Right renal pelvis (tissue), 4 donors: ENCODE results near the gene REC8. TPM values are rescaled to one million over a fixed set of nuclear protein-coding genes. Genes with fewer than 3 reads are reported as not detected.

Source experiments
- DNase-seq, 4 donors: peaks; one replicate each; pipeline ENCODE4 v3.0.0-alpha.2; 2013; ENCODE audit warnings: low read depth in 4 of 4, low spot score in 3 of 4, missing footprints in 1 of 4
- polyA plus RNA-seq, 4 donors: library from polyadenylated mRNA; unstranded; fragments of 120-200 nt; gene quantifications; one replicate each; pipeline ENCODE4 v1.2.1, GENCODE V29; 2013; ENCODE audit not compliant: insufficient read length in 4 of 4

REC8 gene
- polyA plus RNA-seq, 4 donors = 60.0 to 70.1 (median 64.3) TPM

GRCh38 chr14:24226473-24226872 lies 54.6 kb downstream of the REC8 start:
- no peak for DNase-seq

- DNase-seq = no peak
These were observed 57.0 kb downstream of the REC8 start for GRCh38 chr14:24228902-24229301.

Other genes starting within 250 kb of the REC8 start
- gene DHRS4, start 218.3 kb upstream of the REC8 start, polyA plus RNA-seq = 10 to 100 TPM; 39.2 to 64.1 (median 45.3) TPM
- gene DHRS4L2, start 183.2 kb upstream of the REC8 start, polyA plus RNA-seq = 10 to 100 TPM; 28.8 to 49.0 (median 41.4) TPM
- gene CARMIL3, start 120.1 kb upstream of the REC8 start, polyA plus RNA-seq = 1 to 10 TPM; 1.9 to 2.3 (median 2.3) TPM
- under 1 TPM in 1 of 4 donors, not detected in 3; 0.03 TPM for gene CPNE6, start 100.5 kb upstream of the REC8 start, polyA plus RNA-seq
- 10 to 100 TPM; 25.4 to 39.1 (median 30.4) TPM for gene PCK2, start 77.8 kb upstream of the REC8 start, polyA plus RNA-seq
- gene DCAF11, start 57.3 kb upstream of the REC8 start, polyA plus RNA-seq = 10 to 100 TPM; 79.8 to 83.5 (median 81.4) TPM
- gene NRL, start 57.1 kb upstream of the REC8 start, polyA plus RNA-seq = 1 to 10 TPM; 2.5 to 3.7 (median 2.8) TPM
- gene FITM1, start 41.4 kb upstream of the REC8 start, polyA plus RNA-seq = 1 to 10 TPM in 2 of 4 donors, under 1 TPM in 2; 0.87 to 1.2 (median 0.97) TPM
- gene PSME1, start 35.9 kb upstream of the REC8 start, polyA plus RNA-seq = 100 to 1,000 TPM; 198 to 214 (median 206) TPM
- 10 to 100 TPM; 14.5 to 24.2 (median 18.9) TPM for gene EMC9, start 30.5 kb upstream of the REC8 start, polyA plus RNA-seq
- 100 to 1,000 TPM; 156 to 183 (median 168) TPM for gene PSME2, start 25.5 kb upstream of the REC8 start, polyA plus RNA-seq
- gene RNF31, start 24.6 kb upstream of the REC8 start, polyA plus RNA-seq = 10 to 100 TPM; 49.2 to 54.2 (median 49.4) TPM
- 10 to 100 TPM; 45.4 to 65.2 (median 60.4) TPM for gene IRF9, start 10.8 kb upstream of the REC8 start, polyA plus RNA-seq
- 10 to 100 TPM; 33.2 to 41.3 (median 34.0) TPM for gene IPO4, start 16.7 kb downstream of the REC8 start, polyA plus RNA-seq
- gene TM9SF1, start 23.4 kb downstream of the REC8 start, polyA plus RNA-seq = 10 to 100 TPM; 37.8 to 48.9 (median 41.3) TPM
- gene TSSK4, start 33.6 kb downstream of the REC8 start, polyA plus RNA-seq = 1 to 10 TPM; 3.7 to 4.8 (median 4.3) TPM
- 10 to 100 TPM; 43.5 to 50.7 (median 49.8) TPM for gene CHMP4A, start 41.4 kb downstream of the REC8 start, polyA plus RNA-seq
- 10 to 100 TPM; 14.8 to 19.3 (median 16.2) TPM for gene MDP1, start 44.0 kb downstream of the REC8 start, polyA plus RNA-seq
- gene NEDD8, start 60.3 kb downstream of the REC8 start, polyA plus RNA-seq = 100 to 1,000 TPM; 222 to 245 (median 238) TPM
- gene GMPR2, start 60.8 kb downstream of the REC8 start, polyA plus RNA-seq = 100 to 1,000 TPM; 102 to 121 (median 118) TPM
- gene TINF2, start 70.5 kb downstream of the REC8 start, polyA plus RNA-seq = 10 to 100 TPM; 55.5 to 70.6 (median 58.7) TPM
- gene TGM1, start 91.1 kb downstream of the REC8 start, polyA plus RNA-seq = 1 to 10 TPM; 1.4 to 2.3 (median 2.1) TPM
- 10 to 100 TPM; 19.7 to 24.1 (median 20.8) TPM for gene RABGGTA, start 99.5 kb downstream of the REC8 start, polyA plus RNA-seq
- gene DHRS1, start 127.7 kb downstream of the REC8 start, polyA plus RNA-seq = 10 to 100 TPM; 44.6 to 56.9 (median 46.2) TPM
- 10 to 100 TPM; 26.7 to 27.7 (median 27.0) TPM for gene NOP9, start 127.8 kb downstream of the REC8 start, polyA plus RNA-seq
- gene CIDEB, start 135.9 kb downstream of the REC8 start, polyA plus RNA-seq = 10 to 100 TPM; 21.8 to 27.6 (median 24.6) TPM
- 1 to 10 TPM; 1.8 to 2.5 (median 2.0) TPM for gene LTB4R2, start 138.1 kb downstream of the REC8 start, polyA plus RNA-seq
- 1 to 10 TPM; 2.6 to 4.7 (median 3.8) TPM for gene LTB4R, start 139.4 kb downstream of the REC8 start, polyA plus RNA-seq
- 10 to 100 TPM; 15.6 to 24.9 (median 20.4) TPM for gene ADCY4, start 163.0 kb downstream of the REC8 start, polyA plus RNA-seq
- 1 to 10 TPM; 2.7 to 4.1 (median 3.2) TPM for gene RIPK3, start 167.9 kb downstream of the REC8 start, polyA plus RNA-seq
- 10 to 100 TPM; 60.9 to 74.3 (median 64.2) TPM for gene NFATC4, start 196.1 kb downstream of the REC8 start, polyA plus RNA-seq
- gene NYNRIN, start 226.9 kb downstream of the REC8 start, polyA plus RNA-seq = 10 to 100 TPM; 45.3 to 48.0 (median 47.7) TPM